Measurements from ENCODE around the gene RASA2.

The RASA2 gene

DNA sequence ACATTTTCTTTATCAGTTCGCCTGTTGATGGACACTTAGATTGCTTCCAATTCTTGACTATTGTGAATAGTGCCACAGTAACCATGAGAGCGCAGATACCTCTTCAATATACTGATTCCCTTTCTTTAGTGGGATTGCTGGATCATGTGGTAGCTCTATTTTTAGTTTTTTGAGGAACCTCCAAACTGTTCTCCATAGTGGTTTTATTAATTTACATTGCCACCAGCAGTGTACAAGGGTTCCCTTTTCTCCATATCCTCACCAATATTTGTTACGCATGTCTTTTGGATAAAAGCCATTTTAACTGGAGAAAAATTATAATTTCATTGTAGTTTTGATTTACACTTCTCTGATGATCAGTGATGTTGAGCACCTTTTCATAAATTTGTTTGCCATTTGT lies 59.3 kb downstream of the RASA2 start:
- no peak overlapping the region for H3K27ac ChIP-seq
- TF ChIP-seq ZFX (IDR thresholded peaks at IDR 0.05; ENCODE audit: borderline replicate concordance), result no peak
- TF ChIP-seq, protein P1, sequence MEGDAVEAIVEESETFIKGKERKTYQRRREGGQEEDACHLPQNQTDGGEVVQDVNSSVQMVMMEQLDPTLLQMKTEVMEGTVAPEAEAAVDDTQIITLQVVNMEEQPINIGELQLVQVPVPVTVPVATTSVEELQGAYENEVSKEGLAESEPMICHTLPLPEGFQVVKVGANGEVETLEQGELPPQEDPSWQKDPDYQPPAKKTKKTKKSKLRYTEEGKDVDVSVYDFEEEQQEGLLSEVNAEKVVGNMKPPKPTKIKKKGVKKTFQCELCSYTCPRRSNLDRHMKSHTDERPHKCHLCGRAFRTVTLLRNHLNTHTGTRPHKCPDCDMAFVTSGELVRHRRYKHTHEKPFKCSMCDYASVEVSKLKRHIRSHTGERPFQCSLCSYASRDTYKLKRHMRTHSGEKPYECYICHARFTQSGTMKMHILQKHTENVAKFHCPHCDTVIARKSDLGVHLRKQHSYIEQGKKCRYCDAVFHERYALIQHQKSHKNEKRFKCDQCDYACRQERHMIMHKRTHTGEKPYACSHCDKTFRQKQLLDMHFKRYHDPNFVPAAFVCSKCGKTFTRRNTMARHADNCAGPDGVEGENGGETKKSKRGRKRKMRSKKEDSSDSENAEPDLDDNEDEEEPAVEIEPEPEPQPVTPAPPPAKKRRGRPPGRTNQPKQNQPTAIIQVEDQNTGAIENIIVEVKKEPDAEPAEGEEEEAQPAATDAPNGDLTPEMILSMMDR (IDR thresholded peaks at IDR 0.05), result no peak

GRCh38 chr3:141546586-141546985 lies 59.8 kb downstream of the RASA2 start:
- TF ChIP-seq, protein P1 (IDR thresholded peaks at IDR 0.05), result no peak
- no peak for TF ChIP-seq ZFX (IDR thresholded peaks at IDR 0.05; ENCODE audit: borderline replicate concordance)

GRCh38 chr3:141547791-141548190 lies 61.0 kb downstream of the RASA2 start:
- TF ChIP-seq, protein P1 (IDR thresholded peaks at IDR 0.05), result no peak
- no peak for TF ChIP-seq ZFX (IDR thresholded peaks at IDR 0.05; ENCODE audit: borderline replicate concordance)

More at GRCh38 chr3:141546586-141546985, 59.8 kb downstream of the RASA2 start:
- H3K27ac ChIP-seq, result no peak overlapping the region

DNA sequence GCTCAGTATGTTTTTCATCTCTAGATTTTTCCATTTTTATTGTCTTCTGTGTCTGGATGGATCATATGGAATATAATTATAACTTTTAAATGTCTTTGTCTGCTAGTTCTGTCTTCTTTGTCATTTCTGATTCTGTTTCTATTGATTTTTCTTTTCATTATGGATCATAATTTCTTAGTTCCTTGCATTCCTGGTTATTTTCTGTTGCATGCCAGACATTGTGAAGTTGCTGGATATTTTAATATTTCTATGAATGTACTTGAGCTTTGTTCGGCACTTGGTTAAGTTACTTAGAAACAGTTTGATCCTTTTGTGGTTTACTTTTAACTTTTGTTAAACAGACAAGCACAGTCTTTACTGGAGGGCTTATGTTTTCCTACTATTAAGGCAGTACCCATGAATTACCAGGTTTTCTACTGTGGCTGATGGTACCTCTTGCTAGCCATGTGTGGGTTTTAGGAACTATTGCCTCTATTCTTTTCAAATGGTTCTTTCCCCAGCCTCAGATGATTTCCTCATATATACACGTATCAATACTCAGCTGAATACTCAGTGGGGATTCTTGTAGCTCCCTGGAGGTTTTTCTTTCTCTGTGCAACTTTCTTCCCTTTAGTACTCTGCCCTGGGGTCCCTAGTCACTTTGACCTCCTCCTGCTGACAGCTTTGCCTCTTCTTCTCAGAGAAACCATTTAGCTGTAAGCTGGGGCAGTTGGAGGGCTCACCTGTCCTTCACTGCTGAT lies 64.3 kb downstream of the RASA2 start:
- H3K27ac ChIP-seq, result no peak overlapping the region
- TF ChIP-seq, protein P1 (IDR thresholded peaks at IDR 0.05), result no peak

More at GRCh38 chr3:141547791-141548190, 61.0 kb downstream of the RASA2 start:
- H3K27ac ChIP-seq, result no peak overlapping the region

GRCh38 chr3:141552440-141552991 lies 65.7 kb downstream of the RASA2 start:
- H3K27ac ChIP-seq, result no peak overlapping the region
- no peak for TF ChIP-seq ZFX (IDR thresholded peaks at IDR 0.05; ENCODE audit: borderline replicate concordance)
- TF ChIP-seq, protein P1 (IDR thresholded peaks at IDR 0.05), result no peak

DNA sequence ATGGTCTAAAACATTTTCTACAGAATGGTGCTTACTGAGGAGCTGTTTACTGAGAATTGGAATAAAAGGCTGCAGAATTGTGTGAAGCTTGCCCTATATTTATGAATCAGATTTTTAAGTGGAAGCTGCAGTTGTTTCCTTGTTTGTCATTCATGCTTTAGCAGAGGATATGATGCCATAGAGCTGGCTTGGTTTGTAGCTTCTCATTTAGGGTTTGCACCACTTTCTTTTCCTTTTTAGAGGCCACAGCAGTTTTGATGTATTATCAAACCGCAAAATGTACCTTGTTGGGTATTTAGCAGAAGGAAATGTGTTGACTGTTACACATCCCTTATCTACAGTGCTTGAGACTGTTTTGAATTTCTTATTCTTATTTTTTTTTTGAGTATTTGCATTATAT lies 66.2 kb downstream of the RASA2 start:
- no peak overlapping the region for H3K27ac ChIP-seq
- no peak for TF ChIP-seq ZFX (IDR thresholded peaks at IDR 0.05; ENCODE audit: borderline replicate concordance)
- TF ChIP-seq, protein P1 (IDR thresholded peaks at IDR 0.05), result no peak

DNA sequence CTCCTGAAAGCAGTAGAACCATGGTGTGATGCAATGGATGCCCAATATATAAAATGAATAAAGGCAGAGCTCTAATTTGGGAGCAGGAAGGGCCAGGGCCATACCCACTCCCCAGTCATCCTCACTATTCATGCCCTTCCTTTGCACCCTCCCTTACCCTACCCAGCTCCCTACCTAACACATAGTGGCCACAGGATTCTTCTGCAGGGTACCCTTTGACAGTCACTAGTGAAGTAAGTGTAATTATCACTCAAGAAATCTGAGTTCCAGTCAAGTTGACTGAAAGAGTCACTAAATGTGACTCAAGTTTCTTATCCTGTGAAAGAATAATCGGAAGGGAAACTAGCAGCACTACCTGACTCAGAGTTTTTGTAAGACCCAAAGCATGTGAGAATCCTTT lies 69.2 kb downstream of the RASA2 start:
- TF ChIP-seq ZFX (IDR thresholded peaks at IDR 0.05; ENCODE audit: borderline replicate concordance), result no peak
- TF ChIP-seq, protein P1 (IDR thresholded peaks at IDR 0.05), result no peak
- no peak overlapping the region for H3K27ac ChIP-seq

Measured in 22Rv1 (cell line).